Measurements from ENCODE around the gene DOCK3. TPM values are rescaled to one million over a fixed set of nuclear protein-coding genes. Genes with fewer than 3 reads are reported as not detected.

The DOCK3 gene
- total and polyA plus RNA-seq, 10 of the 15 experiments (the other 5 are each of a cell fraction or from before 2014, with no cell fraction given): 0.02 to 0.52 (median 0.04) TPM; not detected in 5

DNA sequence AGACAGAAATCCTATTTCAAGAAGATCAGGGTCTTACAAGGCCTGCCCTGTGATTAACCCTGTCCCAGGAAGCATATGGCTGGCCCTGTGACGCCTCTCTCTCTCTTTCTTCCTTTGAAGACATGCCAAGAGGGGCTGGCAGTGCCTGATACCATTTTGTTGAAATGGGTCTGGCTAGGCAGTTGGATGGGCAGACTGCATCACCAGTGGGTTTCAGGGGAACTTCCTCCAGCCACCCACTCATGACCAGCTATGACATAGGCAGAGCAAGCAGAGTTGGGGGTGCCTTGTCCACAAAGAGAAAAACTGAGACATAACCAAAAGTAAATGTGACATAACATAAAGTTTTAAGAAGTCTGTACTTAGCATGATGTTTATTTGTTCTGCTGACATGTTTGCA is 679.0 kb downstream of the DOCK3 start (continued):
- TF ChIP-seq, protein P1, sequence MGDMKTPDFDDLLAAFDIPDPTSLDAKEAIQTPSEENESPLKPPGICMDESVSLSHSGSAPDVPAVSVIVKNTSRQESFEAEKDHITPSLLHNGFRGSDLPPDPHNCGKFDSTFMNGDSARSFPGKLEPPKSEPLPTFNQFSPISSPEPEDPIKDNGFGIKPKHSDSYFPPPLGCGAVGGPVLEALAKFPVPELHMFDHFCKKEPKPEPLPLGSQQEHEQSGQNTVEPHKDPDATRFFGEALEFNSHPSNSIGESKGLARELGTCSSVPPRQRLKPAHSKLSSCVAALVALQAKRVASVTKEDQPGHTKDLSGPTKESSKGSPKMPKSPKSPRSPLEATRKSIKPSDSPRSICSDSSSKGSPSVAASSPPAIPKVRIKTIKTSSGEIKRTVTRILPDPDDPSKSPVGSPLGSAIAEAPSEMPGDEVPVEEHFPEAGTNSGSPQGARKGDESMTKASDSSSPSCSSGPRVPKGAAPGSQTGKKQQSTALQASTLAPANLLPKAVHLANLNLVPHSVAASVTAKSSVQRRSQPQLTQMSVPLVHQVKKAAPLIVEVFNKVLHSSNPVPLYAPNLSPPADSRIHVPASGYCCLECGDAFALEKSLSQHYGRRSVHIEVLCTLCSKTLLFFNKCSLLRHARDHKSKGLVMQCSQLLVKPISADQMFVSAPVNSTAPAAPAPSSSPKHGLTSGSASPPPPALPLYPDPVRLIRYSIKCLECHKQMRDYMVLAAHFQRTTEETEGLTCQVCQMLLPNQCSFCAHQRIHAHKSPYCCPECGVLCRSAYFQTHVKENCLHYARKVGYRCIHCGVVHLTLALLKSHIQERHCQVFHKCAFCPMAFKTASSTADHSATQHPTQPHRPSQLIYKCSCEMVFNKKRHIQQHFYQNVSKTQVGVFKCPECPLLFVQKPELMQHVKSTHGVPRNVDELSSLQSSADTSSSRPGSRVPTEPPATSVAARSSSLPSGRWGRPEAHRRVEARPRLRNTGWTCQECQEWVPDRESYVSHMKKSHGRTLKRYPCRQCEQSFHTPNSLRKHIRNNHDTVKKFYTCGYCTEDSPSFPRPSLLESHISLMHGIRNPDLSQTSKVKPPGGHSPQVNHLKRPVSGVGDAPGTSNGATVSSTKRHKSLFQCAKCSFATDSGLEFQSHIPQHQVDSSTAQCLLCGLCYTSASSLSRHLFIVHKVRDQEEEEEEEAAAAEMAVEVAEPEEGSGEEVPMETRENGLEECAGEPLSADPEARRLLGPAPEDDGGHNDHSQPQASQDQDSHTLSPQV (IDR thresholded peaks at IDR 0.05): no peak
- TF ChIP-seq ZZZ3 (IDR thresholded peaks at IDR 0.05; ENCODE audit: control insufficient read depth, insufficient read length, low read depth): no peak
- TF ChIP-seq, protein P2, sequence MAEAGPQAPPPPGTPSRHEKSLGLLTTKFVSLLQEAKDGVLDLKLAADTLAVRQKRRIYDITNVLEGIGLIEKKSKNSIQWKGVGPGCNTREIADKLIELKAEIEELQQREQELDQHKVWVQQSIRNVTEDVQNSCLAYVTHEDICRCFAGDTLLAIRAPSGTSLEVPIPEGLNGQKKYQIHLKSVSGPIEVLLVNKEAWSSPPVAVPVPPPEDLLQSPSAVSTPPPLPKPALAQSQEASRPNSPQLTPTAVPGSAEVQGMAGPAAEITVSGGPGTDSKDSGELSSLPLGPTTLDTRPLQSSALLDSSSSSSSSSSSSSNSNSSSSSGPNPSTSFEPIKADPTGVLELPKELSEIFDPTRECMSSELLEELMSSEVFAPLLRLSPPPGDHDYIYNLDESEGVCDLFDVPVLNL (IDR thresholded peaks at IDR 0.05; ENCODE audit: low read depth, low read length): no peak
- TF ChIP-seq ZNF384 (IDR thresholded peaks at IDR 0.05; ENCODE audit: borderline replicate concordance, low read depth, low read length): no peak
- no peak for TF ChIP-seq ATF7 (IDR thresholded peaks at IDR 0.05; ENCODE audit: low read depth)
- no peak for TF ChIP-seq MTA2 (IDR thresholded peaks at IDR 0.05; ENCODE audit: low read depth)
- TF ChIP-seq ZNF274 (IDR thresholded peaks at IDR 0.05; ENCODE audit: insufficient read depth, insufficient read length): no peak
- TF ChIP-seq MYB (IDR thresholded peaks at IDR 0.05; ENCODE audit: borderline replicate concordance, low read depth, low read length): no peak

DNA sequence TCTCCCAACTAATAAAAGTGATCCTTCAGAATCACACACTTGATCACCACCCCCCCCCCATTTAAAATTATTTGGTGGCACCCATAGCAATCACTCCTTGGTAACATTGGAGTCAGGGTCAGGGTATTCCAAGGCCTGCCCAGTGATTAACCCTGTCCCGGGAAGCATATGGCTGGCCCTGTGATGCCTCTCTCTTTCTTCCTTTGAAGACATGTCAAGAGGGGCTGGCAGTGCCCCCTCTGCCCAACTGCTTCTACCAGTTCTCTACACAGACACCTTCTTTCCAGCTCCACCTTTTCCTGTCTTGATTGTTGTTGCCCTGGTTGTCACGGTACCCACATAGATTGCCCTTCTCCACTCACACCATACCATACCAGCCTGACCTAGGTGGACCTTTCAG is 679.4 kb downstream of the DOCK3 start:
- no peaks in the 10 kb centered on the region for H3K4me1 ChIP-seq (ENCODE audit: control insufficient read depth, insufficient read depth, low read length)
- ATAC-seq (no peak), DNase-seq (ENCODE audit: low read depth, low spot score) (no peak), FAIRE-seq (no peak)
- intact Hi-C loops (cut with micrococcal nuclease; ENCODE audit: unreplicated experiment): no loop called here
- H3K4me2 ChIP-seq (ENCODE audit: control insufficient read depth, insufficient read depth): no peak overlapping the region
- CTCF ChIA-PET: interaction anchor here (1.2 kb wide), 1 partner anchor 738 kb away, joined by 4 read pairs; the partner anchor contains the start of gene MAPKAPK3
- in situ Hi-C loops (cut with MboI): no loop called here
- no peak for TF ChIP-seq RUNX3 (IDR thresholded peaks at IDR 0.05; ENCODE audit: low read length)
- TF ChIP-seq HDAC2 (IDR thresholded peaks at IDR 0.05): no peak
- no peak for TF ChIP-seq RB1 (IDR thresholded peaks at IDR 0.05; ENCODE audit: borderline replicate concordance)
- TF ChIP-seq FOXK2 (IDR thresholded peaks at IDR 0.05): no peak
- TF ChIP-seq, protein P3, sequence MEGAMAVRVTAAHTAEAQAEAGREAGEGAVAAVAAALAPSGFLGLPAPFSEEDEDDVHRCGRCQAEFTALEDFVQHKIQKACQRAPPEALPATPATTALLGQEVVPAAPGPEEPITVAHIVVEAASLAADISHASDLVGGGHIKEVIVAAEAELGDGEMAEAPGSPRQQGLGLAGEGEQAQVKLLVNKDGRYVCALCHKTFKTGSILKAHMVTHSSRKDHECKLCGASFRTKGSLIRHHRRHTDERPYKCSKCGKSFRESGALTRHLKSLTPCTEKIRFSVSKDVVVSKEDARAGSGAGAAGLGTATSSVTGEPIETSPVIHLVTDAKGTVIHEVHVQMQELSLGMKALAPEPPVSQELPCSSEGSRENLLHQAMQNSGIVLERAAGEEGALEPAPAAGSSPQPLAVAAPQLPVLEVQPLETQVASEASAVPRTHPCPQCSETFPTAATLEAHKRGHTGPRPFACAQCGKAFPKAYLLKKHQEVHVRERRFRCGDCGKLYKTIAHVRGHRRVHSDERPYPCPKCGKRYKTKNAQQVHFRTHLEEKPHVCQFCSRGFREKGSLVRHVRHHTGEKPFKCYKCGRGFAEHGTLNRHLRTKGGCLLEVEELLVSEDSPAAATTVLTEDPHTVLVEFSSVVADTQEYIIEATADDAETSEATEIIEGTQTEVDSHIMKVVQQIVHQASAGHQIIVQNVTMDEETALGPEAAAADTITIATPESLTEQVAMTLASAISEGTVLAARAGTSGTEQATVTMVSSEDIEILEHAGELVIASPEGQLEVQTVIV (IDR thresholded peaks at IDR 0.05; ENCODE audit: borderline replicate concordance, partially characterized antibody): no peak
- no peak for TF ChIP-seq MYB (IDR thresholded peaks at IDR 0.05; ENCODE audit: borderline replicate concordance, low read depth, low read length)
- TF ChIP-seq KLF5 (IDR thresholded peaks at IDR 0.05; ENCODE audit: partially characterized antibody): no peak
- no peak for TF ChIP-seq SREBF1 (IDR thresholded peaks at IDR 0.05; ENCODE audit: low read length)
- no peak for TF ChIP-seq YBX1 (IDR thresholded peaks at IDR 0.05)
- no peak for TF ChIP-seq NRF1 (conservative IDR thresholded peaks at IDR 0.05; ENCODE audit: low read depth, low read length)
- no peak for TF ChIP-seq EED (IDR thresholded peaks at IDR 0.05; ENCODE audit: low read depth)
- no peak overlapping the region for H2AFZ ChIP-seq (ENCODE audit: control insufficient read depth, low read depth, low read length)
- RAD21 ChIA-PET (ENCODE audit: unreplicated experiment): no interaction called here
- SMC1A ChIA-PET (ENCODE audit: uncharacterized antibody, unreplicated experiment): no interaction called here
- H3K4me3 ChIP-seq: no peak overlapping the region
- POLR2A ChIA-PET: no interaction called here
- no TSS peak for BruUV-seq (replicated peaks)
- no peaks in the 10 kb centered on the region for H3K9me3 ChIP-seq (replicated peaks; ENCODE audit: control insufficient read depth, insufficient read depth, low read length)
- H3K27me3 ChIP-seq (replicated peaks in 1 of 2; ENCODE audit: control insufficient read depth in 2 of 2, insufficient read depth in 2 of 2, low read length in 1 of 2): no peaks in the 10 kb centered on the region; a peak in 1 of 4 replicates
- H3K36me3 ChIP-seq (ENCODE audit: control insufficient read depth in 2 of 2, insufficient read depth in 2 of 2, low read length in 1 of 2): no peaks in the 10 kb centered on the region
- H3K79me2 ChIP-seq (ENCODE audit: control insufficient read depth, insufficient read depth, low read length): no peaks in the 10 kb centered on the region
- no peak overlapping the region for H3K27ac ChIP-seq (ENCODE audit: control insufficient read depth, insufficient read depth)
- no peaks in the 10 kb centered on the region for H4K20me1 ChIP-seq (ENCODE audit: control insufficient read depth, insufficient read depth)
- WGBS (ENCODE audit: insufficient coverage, insufficient replicate concordance, low lambda C conversion rate, missing lambda C conversion rate): 61% methylated on average over 2 of the region's 2 CpGs
- no peak overlapping the region for H3K9ac ChIP-seq (ENCODE audit: control insufficient read depth, insufficient read depth, low read length)
